GM12872 (cell line): ENCODE measurements around the gene VPS26C.

Source experiments
- TF ChIP-seq, protein P1 (sequence below): IDR thresholded peaks from 3 replicates; pipeline ENCODE4 v1.5.1; 2011; ENCODE audit warnings: low read depth, mild to moderate bottlenecking, low read length, moderate library complexity; ENCODE audit not compliant: insufficient read depth

VPS26C gene

DNA sequence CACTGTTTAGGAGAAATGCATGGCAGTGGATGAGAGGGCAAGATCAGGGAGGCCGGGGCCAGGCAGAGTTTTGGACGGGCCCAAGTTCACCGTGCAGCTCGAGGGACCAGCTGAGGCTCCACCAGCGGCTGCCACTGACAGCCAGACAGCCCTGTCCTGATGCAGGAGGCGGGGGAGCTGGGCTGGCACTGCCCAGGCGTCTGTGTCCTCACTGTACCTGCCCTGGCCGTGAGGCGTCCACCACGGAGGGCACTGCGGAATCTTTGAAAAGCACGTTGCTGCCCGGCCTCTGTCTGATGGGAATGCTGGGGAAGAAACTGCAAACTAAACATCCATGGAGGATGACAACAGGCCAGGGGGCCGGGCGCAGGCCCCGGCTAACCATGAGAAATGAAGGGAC lies 35.5 kb downstream of the VPS26C start:
- TF ChIP-seq, protein P1, sequence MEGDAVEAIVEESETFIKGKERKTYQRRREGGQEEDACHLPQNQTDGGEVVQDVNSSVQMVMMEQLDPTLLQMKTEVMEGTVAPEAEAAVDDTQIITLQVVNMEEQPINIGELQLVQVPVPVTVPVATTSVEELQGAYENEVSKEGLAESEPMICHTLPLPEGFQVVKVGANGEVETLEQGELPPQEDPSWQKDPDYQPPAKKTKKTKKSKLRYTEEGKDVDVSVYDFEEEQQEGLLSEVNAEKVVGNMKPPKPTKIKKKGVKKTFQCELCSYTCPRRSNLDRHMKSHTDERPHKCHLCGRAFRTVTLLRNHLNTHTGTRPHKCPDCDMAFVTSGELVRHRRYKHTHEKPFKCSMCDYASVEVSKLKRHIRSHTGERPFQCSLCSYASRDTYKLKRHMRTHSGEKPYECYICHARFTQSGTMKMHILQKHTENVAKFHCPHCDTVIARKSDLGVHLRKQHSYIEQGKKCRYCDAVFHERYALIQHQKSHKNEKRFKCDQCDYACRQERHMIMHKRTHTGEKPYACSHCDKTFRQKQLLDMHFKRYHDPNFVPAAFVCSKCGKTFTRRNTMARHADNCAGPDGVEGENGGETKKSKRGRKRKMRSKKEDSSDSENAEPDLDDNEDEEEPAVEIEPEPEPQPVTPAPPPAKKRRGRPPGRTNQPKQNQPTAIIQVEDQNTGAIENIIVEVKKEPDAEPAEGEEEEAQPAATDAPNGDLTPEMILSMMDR: no peak

GRCh38 chr21:37231249-37231645 lies 35.9 kb downstream of the VPS26C start:
- TF ChIP-seq, protein P1: no peak

DNA sequence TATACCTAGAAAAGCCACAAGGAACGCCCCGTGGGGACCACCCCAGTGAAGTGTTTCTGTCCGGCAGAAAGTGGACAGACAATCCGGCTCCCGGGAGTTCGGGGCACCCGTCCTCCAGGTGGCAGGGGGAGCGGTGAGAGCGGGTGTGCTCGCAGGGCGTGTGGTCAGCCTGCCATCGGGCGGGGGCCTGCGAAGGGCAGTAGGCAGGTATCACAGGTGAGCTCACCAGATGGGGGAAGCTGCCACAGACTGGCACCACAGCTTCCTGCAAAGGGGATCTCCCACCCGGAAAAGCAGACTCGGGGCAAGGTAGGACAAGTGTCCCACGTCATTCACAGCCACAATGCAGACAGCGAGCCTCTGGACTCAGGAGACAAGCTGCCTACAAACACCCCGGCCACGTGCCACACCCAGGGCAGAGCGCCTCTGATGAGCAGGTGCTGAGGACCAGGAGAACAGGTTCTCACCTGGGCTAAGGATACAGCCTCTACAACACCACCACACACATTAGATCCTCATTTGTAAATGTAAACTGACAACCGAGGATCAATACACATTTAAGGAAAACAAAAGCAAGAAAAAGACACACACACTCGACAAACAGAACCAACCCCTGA lies 36.4 kb downstream of the VPS26C start:
- TF ChIP-seq, protein P1: no peak

- TF ChIP-seq, protein P1: no peak
Measured at GRCh38 chr21:37228003-37228400, 39.1 kb downstream of the VPS26C start.

GRCh38 chr21:37227071-37228002 lies 39.8 kb downstream of the VPS26C start:
- TF ChIP-seq, protein P1: no peak

- TF ChIP-seq, protein P1: no peak
Measured at GRCh38 chr21:37226041-37226920, 40.9 kb downstream of the VPS26C start.
